HEK293 (cell line): ENCODE data around the gene KEAP1.

ENCODE experiments used
- CTCF ChIA-PET: fragments of 350-600 bp; formaldehyde crosslinking; extraction: SDS; loops from one replicate; lab custom pipeline; 2021; ENCODE audit warnings: antibody characterized with exemption; lab: Yijun Ruan, JAX
- POLR2A ChIA-PET: fragments of 300-600 bp; formaldehyde crosslinking; extraction: SDS; loops from one replicate; lab custom pipeline; 2020; ENCODE audit warnings: antibody characterized with exemption, inconsistent platforms; lab: Yijun Ruan, JAX
- H3K27ac ChIP-seq: fragments of 200-500 bp; sonication (Bioruptor generic); 2 replicates; pipeline ENCODE4 v1.5.1; 2014; ENCODE audit warnings: low read depth, low read length, control low read depth, inconsistent platforms; ENCODE audit errors: extremely low read depth
- H3K36me3 ChIP-seq, 2 experiments: fragments of 200-500 bp in 1 of 2; sonication (Bioruptor generic) in 1 of 2; 1 replicate in 1 of 2; 2 replicates in 1 of 2; pipeline ENCODE4 v1.5.1; 2014 to 2017; ENCODE audit warnings: inconsistent platforms in 2 of 2, low read length in 2 of 2; ENCODE audit not compliant: control insufficient read depth in 2 of 2, insufficient read depth in 1 of 2
- H3K4me1 ChIP-seq: fragments of 200-500 bp; sonication (Bioruptor generic); 2 replicates; pipeline ENCODE4 v1.5.1; 2014; ENCODE audit warnings: mild to moderate bottlenecking, low read length, inconsistent platforms; ENCODE audit not compliant: control insufficient read depth, insufficient read depth
- H3K4me3 ChIP-seq: 2 replicates; pipeline ENCODE4 v1.5.1; 2011; ENCODE audit warnings: low read depth, mild to moderate bottlenecking, control low read depth, low read length, moderate library complexity
- H3K9me3 ChIP-seq: fragments of 200-500 bp; sonication (Bioruptor generic); 2 replicates; pipeline ENCODE4 v1.5.1; 2014; ENCODE audit warnings: low read depth, low read length, inconsistent platforms; ENCODE audit not compliant: control insufficient read depth, insufficient read depth
- GLIS2 ChIP-seq: fragments of 450-650 bp; formaldehyde crosslinking; IDR thresholded peaks from 2 replicates; pipeline ENCODE4 v1.5.1; 2016; ENCODE audit warnings: missing biosample characterization, missing genetic modification characterization
- HOXA7 ChIP-seq: sonication (generic); formaldehyde crosslinking; IDR thresholded peaks from 2 replicates; pipeline ENCODE4 v1.8.1; 2022; ENCODE audit warnings: missing genetic modification reagents, borderline replicate concordance
- KLF8 ChIP-seq: fragments of 450-650 bp; formaldehyde crosslinking; IDR thresholded peaks from 2 replicates; pipeline ENCODE4 v1.5.1; 2016; ENCODE audit warnings: missing biosample characterization, missing genetic modification characterization
- SP3 ChIP-seq: fragments of 450-650 bp; formaldehyde crosslinking; IDR thresholded peaks from 2 replicates; pipeline ENCODE4 v1.5.1; 2016; ENCODE audit warnings: missing biosample characterization, missing genetic modification characterization
- ZFP69B ChIP-seq: fragments of 450-650 bp; formaldehyde crosslinking; IDR thresholded peaks from 2 replicates; pipeline ENCODE4 v1.5.1; 2016; ENCODE audit warnings: missing biosample characterization, missing genetic modification characterization
- ZIC2 ChIP-seq: fragments of 450-650 bp; formaldehyde crosslinking; IDR thresholded peaks from 2 replicates; pipeline ENCODE4 v1.5.1; 2016; ENCODE audit warnings: missing biosample characterization, missing genetic modification characterization
- ZNF311 ChIP-seq: fragments of 450-650 bp; formaldehyde crosslinking; IDR thresholded peaks from 2 replicates; pipeline ENCODE4 v1.5.1; 2017; ENCODE audit warnings: missing biosample characterization, missing genetic modification characterization, borderline replicate concordance
- ZNF510 ChIP-seq: fragments of 450-650 bp; formaldehyde crosslinking; IDR thresholded peaks from 2 replicates; pipeline ENCODE4 v1.5.1; 2018; ENCODE audit warnings: mild to moderate bottlenecking, missing genetic modification characterization, missing biosample characterization; ENCODE audit not compliant: insufficient replicate concordance
- ZNF561 ChIP-seq: fragments of 450-650 bp; IDR thresholded peaks from 2 replicates; pipeline ENCODE4 v1.5.1; 2018; ENCODE audit warnings: missing biosample characterization, missing genetic modification characterization, borderline replicate concordance
- ZNF585B ChIP-seq: fragments of 450-650 bp; formaldehyde crosslinking; IDR thresholded peaks from 2 replicates; pipeline ENCODE4 v1.5.1; 2016; ENCODE audit warnings: missing biosample characterization, missing genetic modification characterization
- ZNF658 ChIP-seq: fragments of 450-650 bp; formaldehyde crosslinking; IDR thresholded peaks from 2 replicates; pipeline ENCODE4; 2016; ENCODE audit warnings: missing biosample characterization, missing genetic modification characterization
- ZNF830 ChIP-seq: fragments of 450-650 bp; IDR thresholded peaks from 2 replicates; pipeline ENCODE4 v1.5.0; 2018; ENCODE audit warnings: missing biosample characterization, missing genetic modification characterization, low read depth, mild to moderate bottlenecking, moderate library complexity
- TF ChIP-seq, protein P1 (sequence below): fragments of 450-650 bp; formaldehyde crosslinking; IDR thresholded peaks from 2 replicates; pipeline ENCODE4 v1.5.1; 2016; ENCODE audit warnings: missing biosample characterization, missing genetic modification characterization
- TF ChIP-seq, protein P2 (sequence below): fragments of 450-650 bp; formaldehyde crosslinking; IDR thresholded peaks from 2 replicates; pipeline ENCODE4 v1.5.1; 2016; ENCODE audit warnings: missing biosample characterization, missing genetic modification characterization
- TF ChIP-seq, protein P3 (sequence below): fragments of 450-650 bp; formaldehyde crosslinking; IDR thresholded peaks from 2 replicates; pipeline ENCODE4 v1.5.1; 2016; ENCODE audit warnings: missing biosample characterization, missing genetic modification characterization
- TF ChIP-seq, protein P4 (sequence below): fragments of 450-650 bp; formaldehyde crosslinking; IDR thresholded peaks from 2 replicates; pipeline ENCODE4 v1.5.1; 2016; ENCODE audit warnings: missing biosample characterization, missing genetic modification characterization
- TF ChIP-seq, protein P5 (sequence below): fragments of 450-650 bp; IDR thresholded peaks from 2 replicates; pipeline ENCODE4 v1.5.1; 2018; ENCODE audit warnings: missing biosample characterization, missing genetic modification characterization

KEAP1 gene

DNA sequence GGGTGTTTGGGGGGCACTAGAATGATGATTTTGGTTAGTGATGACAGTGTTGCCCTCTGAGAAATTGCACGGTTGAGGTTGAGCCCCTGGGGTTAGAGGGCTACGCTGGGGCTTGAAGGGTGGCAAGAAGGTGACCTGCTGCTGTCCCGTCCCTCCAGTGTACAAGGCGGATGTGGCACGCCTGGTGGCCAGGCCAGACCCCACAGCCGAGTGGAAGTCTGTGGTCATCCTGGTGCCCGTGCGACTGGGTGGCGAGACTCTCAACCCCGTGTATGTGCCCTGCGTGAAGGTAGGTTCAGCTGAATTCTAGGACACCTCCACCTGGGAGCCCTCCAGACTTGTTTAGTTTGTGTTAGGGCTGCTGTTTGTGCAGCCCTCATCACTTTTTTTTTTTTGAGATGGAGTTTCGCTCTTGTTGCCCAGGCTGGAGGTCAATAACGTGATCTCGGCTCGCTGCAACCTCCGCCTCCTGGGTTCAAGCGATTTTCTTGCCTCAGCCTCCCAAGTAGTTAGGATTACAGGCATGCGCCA lies 45.7 kb upstream of the KEAP1 start:
- H3K36me3 ChIP-seq, result peaks cover 17 to 68% of the 10 kb centered on the region in 2 experiments; a peak in 2 of 3 replicates
- H3K27ac ChIP-seq, result no peak overlapping the region
- TF ChIP-seq GLIS2, result no peak
- TF ChIP-seq ZIC2 (tag by site-specific recombination), result no peak
- TF ChIP-seq HOXA7 (CRISPR knock-in tag), result no peak
- TF ChIP-seq KLF8, result no peak
- TF ChIP-seq ZNF510 (tag by site-specific recombination), result no peak
- TF ChIP-seq, protein P1, sequence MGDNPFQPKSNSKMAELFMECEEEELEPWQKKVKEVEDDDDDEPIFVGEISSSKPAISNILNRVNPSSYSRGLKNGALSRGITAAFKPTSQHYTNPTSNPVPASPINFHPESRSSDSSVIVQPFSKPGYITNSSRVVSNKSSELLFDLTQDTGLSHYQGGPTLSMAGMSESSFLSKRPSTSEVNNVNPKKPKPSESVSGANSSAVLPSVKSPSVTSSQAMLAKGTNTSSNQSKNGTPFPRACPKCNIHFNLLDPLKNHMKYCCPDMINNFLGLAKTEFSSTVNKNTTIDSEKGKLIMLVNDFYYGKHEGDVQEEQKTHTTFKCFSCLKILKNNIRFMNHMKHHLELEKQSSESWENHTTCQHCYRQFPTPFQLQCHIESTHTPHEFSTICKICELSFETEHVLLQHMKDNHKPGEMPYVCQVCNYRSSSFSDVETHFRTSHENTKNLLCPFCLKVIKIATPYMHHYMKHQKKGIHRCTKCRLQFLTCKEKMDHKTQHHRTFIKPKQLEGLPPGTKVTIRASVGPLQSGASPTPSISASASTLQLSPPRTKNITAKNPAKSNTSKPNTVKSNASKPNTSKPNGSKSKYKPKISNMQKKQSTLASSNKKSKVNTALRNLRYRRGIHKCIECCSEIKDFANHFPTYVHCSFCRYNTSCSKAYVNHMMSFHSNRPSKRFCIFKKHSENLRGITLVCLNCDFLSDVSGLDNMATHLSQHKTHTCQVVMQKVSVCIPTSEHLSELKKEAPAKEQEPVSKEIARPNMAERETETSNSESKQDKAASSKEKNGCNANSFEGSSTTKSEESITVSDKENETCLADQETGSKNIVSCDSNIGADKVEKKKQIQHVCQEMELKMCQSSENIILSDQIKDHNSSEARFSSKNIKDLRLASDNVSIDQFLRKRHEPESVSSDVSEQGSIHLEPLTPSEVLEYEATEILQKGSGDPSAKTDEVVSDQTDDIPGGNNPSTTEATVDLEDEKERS (tag by site-specific recombination), result no peak
- TF ChIP-seq ZNF658 (tag by site-specific recombination), result no peak
- TF ChIP-seq ZFP69B, result no peak
- TF ChIP-seq, protein P2, sequence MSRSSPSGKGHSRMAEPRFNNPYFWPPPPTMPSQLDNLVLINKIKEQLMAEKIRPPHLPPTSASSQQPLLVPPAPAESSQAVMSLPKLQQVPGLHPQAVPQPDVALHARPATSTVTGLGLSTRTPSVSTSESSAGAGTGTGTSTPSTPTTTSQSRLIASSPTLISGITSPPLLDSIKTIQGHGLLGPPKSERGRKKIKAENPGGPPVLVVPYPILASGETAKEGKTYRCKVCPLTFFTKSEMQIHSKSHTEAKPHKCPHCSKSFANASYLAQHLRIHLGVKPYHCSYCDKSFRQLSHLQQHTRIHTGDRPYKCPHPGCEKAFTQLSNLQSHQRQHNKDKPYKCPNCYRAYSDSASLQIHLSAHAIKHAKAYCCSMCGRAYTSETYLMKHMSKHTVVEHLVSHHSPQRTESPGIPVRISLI, result no peak
- no peak for TF ChIP-seq SP3 (tag by site-specific recombination)
- TF ChIP-seq ZNF561 (tag by site-specific recombination), result no peak
- no peak for TF ChIP-seq ZNF311
- no peak for TF ChIP-seq ZNF585B
- TF ChIP-seq, protein P3, sequence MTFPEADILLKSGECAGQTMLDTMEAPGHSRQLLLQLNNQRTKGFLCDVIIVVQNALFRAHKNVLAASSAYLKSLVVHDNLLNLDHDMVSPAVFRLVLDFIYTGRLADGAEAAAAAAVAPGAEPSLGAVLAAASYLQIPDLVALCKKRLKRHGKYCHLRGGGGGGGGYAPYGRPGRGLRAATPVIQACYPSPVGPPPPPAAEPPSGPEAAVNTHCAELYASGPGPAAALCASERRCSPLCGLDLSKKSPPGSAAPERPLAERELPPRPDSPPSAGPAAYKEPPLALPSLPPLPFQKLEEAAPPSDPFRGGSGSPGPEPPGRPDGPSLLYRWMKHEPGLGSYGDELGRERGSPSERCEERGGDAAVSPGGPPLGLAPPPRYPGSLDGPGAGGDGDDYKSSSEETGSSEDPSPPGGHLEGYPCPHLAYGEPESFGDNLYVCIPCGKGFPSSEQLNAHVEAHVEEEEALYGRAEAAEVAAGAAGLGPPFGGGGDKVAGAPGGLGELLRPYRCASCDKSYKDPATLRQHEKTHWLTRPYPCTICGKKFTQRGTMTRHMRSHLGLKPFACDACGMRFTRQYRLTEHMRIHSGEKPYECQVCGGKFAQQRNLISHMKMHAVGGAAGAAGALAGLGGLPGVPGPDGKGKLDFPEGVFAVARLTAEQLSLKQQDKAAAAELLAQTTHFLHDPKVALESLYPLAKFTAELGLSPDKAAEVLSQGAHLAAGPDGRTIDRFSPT (tag by site-specific recombination), result no peak
- no peak for TF ChIP-seq ZNF830 (tag by site-specific recombination)
- TF ChIP-seq, protein P4, sequence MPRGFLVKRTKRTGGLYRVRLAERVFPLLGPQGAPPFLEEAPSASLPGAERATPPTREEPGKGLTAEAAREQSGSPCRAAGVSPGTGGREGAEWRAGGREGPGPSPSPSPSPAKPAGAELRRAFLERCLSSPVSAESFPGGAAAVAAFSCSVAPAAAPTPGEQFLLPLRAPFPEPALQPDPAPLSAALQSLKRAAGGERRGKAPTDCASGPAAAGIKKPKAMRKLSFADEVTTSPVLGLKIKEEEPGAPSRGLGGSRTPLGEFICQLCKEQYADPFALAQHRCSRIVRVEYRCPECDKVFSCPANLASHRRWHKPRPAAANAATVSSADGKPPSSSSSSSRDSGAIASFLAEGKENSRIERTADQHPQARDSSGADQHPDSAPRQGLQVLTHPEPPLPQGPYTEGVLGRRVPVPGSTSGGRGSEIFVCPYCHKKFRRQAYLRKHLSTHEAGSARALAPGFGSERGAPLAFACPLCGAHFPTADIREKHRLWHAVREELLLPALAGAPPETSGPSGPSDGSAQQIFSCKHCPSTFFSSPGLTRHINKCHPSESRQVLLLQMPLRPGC (tag by site-specific recombination), result no peak
- TF ChIP-seq, protein P5, sequence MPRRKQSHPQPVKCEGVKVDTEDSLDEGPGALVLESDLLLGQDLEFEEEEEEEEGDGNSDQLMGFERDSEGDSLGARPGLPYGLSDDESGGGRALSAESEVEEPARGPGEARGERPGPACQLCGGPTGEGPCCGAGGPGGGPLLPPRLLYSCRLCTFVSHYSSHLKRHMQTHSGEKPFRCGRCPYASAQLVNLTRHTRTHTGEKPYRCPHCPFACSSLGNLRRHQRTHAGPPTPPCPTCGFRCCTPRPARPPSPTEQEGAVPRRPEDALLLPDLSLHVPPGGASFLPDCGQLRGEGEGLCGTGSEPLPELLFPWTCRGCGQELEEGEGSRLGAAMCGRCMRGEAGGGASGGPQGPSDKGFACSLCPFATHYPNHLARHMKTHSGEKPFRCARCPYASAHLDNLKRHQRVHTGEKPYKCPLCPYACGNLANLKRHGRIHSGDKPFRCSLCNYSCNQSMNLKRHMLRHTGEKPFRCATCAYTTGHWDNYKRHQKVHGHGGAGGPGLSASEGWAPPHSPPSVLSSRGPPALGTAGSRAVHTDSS, result no peak
- ChIA-PET POLR2A (no interaction called here), CTCF (interaction anchor here (0.5 to 0.7 kb wide), 3 partner anchors 11 to 836 kb away, joined by 3 to 5 read pairs (median 4); no protein-coding TSS in a partner anchor)
- no peaks in the 10 kb centered on the region for H3K9me3 ChIP-seq
- no peaks in the 10 kb centered on the region for H3K4me1 ChIP-seq
- H3K4me3 ChIP-seq, result no peak overlapping the region
